A673 (cell line): ENCODE data around the gene KCNK18. TPM values are rescaled to one million over a fixed set of nuclear protein-coding genes. Genes with fewer than 3 reads are reported as not detected.

Experiments
- BruUV-seq: library from RNA; stranded (reverse); fragments of 400-500 nt; replicated peaks from 2 replicates; lab custom pipeline; 2021; lab: Mats Ljungman, UMichigan
- CTCF ChIA-PET: fragments of 300-600 bp; sonication (Branson Sonifier 250); formaldehyde crosslinking; loops from one replicate; lab custom pipeline; 2022; ENCODE audit warnings: antibody characterized with exemption; lab: Charles Lee
- POLR2A ChIA-PET: fragments of 300-600 bp; sonication (Branson Sonifier 250); formaldehyde crosslinking; loops from one replicate; lab custom pipeline; 2022; ENCODE audit warnings: antibody characterized with exemption; ENCODE audit not compliant: low non-redundant PET; lab: Charles Lee
- DNase-seq: peaks from one replicate; pipeline ENCODE4 v3.0.0-alpha.2; 2015; ENCODE audit warnings: low spot score
- H3K27ac ChIP-seq: fragments of 200-600 bp; sonication (generic); 2 replicates; pipeline ENCODE4 v1.5.1; 2016; ENCODE audit warnings: mixed run types, low read depth, mild to moderate bottlenecking, mixed read lengths, antibody characterized with exemption, low read length; ENCODE audit not compliant: poor library complexity, severe bottlenecking
- H3K27me3 ChIP-seq: fragments of 200-600 bp; sonication (generic); replicated peaks from 2 replicates; pipeline ENCODE4 v1.6.1; 2017; ENCODE audit warnings: mixed run types, low read depth, mild to moderate bottlenecking, mixed read lengths, antibody characterized with exemption, low read length; ENCODE audit not compliant: insufficient read depth, poor library complexity
- H3K36me3 ChIP-seq: fragments of 200-600 bp; sonication (generic); 2 replicates; pipeline ENCODE4 v1.6.1; 2016; ENCODE audit warnings: mixed run types, mild to moderate bottlenecking, mixed read lengths, antibody characterized with exemption, low read length; ENCODE audit not compliant: insufficient read depth, poor library complexity, severe bottlenecking
- H3K4me1 ChIP-seq: fragments of 200-600 bp; sonication (generic); 2 replicates; pipeline ENCODE4 v1.6.1; 2017; ENCODE audit warnings: mixed run types, mild to moderate bottlenecking, mixed read lengths, antibody characterized with exemption, low read length; ENCODE audit not compliant: insufficient read depth, poor library complexity, severe bottlenecking
- H3K4me3 ChIP-seq: fragments of 200-600 bp; sonication (generic); 2 replicates; pipeline ENCODE4 v1.5.1; 2016; ENCODE audit warnings: low read depth, mixed run types, mild to moderate bottlenecking, mixed read lengths, low read length; ENCODE audit not compliant: poor library complexity, severe bottlenecking
- H3K9me3 ChIP-seq: fragments of 200-600 bp; sonication (generic); 2 replicates; pipeline ENCODE4 v1.6.1; 2016; ENCODE audit warnings: mixed run types, low read depth, mild to moderate bottlenecking, mixed read lengths, antibody characterized with exemption, low read length; ENCODE audit not compliant: poor library complexity, severe bottlenecking
- CTCF ChIP-seq: fragments of 300-800, 200-600 bp; sonication (generic); conservative IDR thresholded peaks from 2 replicates; pipeline ENCODE4 v1.5.1; 2017; ENCODE audit warnings: low read depth, mild to moderate bottlenecking, antibody characterized with exemption, low read length, moderate library complexity, mixed read lengths
- EZH2 ChIP-seq: fragments of 200-600 bp; sonication (generic); IDR thresholded peaks from 2 replicates; pipeline ENCODE4 v1.6.1; 2017; ENCODE audit warnings: borderline replicate concordance, low read depth, mild to moderate bottlenecking, mixed read lengths, antibody characterized with exemption, low read length; ENCODE audit not compliant: poor library complexity, severe bottlenecking
- intact Hi-C: fragments of 100-400 bp; cut with micrococcal nuclease; formaldehyde crosslinking; loops from one replicate; pipeline ENCODE4 v1.10.0; 2022; ENCODE audit not compliant: unreplicated experiment
- total RNA-seq: library from RNA; stranded (reverse); gene quantifications from 2 replicates; pipeline ENCODE4 v1.2.3, GENCODE V29; 2021

Gene KCNK18
- total RNA-seq, 1 experiment from 2014 or later = 0.43 TPM

- no peak for DNase-seq
- intact Hi-C loops = no loop called here
- H3K27me3 ChIP-seq = peaks cover 92% of the 10 kb centered on the region
- H3K9me3 ChIP-seq = no peaks in the 10 kb centered on the region
- no peak within 1 kb of the TSS for H3K4me3 ChIP-seq
- H3K4me1 ChIP-seq = no peaks in the 10 kb centered on the region
- no TSS peak for BruUV-seq
- no peaks in the 10 kb centered on the region for H3K36me3 ChIP-seq
- TF ChIP-seq CTCF = no peak
- no peak for TF ChIP-seq EZH2
- CTCF ChIA-PET = no interaction called here
- POLR2A ChIA-PET = no interaction called here
- no peak within 1 kb of the TSS for H3K27ac ChIP-seq
Measured at GRCh38 chr10:117240621-117241529, 43.6 kb downstream of the KCNK18 start, which contains the start of gene SLC18A2. SLC18A2 (plus strand) TSS chr10:117241114; CDS start chr10:117241694, 580 bp downstream.

DNA sequence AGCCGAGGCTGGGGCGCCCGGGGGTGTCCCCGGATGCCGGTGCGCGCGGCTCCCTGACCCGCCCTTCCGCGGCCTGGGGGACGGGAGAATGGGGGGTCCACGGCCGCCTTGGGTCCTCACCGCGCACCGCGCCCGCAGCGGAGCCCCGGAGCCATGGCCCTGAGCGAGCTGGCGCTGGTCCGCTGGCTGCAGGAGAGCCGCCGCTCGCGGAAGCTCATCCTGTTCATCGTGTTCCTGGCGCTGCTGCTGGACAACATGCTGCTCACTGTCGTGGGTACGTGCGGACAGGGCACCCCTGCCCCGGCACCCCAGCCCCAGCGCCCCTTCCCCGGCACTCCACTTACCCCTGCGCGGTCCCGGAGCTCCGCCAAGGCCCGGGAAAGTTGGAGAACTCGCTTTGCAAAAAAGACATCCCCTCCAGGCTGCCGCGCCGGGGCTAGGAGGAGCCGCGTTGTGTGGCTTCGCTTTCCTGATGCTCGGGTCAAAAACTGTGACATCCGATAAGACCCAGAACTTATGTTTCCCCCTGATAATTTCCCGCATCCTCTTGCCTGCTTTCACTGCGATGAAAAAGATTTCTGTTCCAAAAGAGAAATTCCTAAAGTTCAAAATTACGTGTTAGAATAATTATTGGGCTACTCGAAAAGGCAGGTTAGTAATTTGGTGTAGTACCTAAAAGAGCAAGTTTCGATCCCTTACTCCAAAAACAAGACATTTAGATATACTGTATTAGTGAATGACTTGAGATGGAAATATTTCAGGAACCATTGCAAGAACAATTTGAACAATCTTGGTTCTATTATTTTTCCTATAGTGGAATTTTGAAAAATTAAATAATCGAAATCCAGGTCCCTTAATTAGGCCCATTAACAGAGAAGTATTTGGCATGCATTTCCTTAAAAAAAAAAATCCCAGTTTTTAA lies 44.5 kb downstream of the KCNK18 start:
- no peak for TF ChIP-seq CTCF
- peak; percentile 89 for TF ChIP-seq EZH2
- intact Hi-C loops = no loop called here
- no peak for DNase-seq
- Histone ChIP-seq H3K4me1 (no peaks in the 10 kb centered on the region), H3K27ac (no peak overlapping the region), H3K27me3 (peaks cover 92% of the 10 kb centered on the region), H3K4me3 (no peak overlapping the region), H3K9me3 (no peaks in the 10 kb centered on the region), H3K36me3 (no peaks in the 10 kb centered on the region)
- no TSS peak for BruUV-seq
- ChIA-PET POLR2A (interaction anchor here (0.6 kb wide), 1 partner anchor 520 kb away, joined by 9 read pairs; no protein-coding TSS in a partner anchor), CTCF (interaction anchor here (0.9 to 1.0 kb wide), 2 partner anchors 23 to 25 kb away, joined by 3 to 4 read pairs; no protein-coding TSS in a partner anchor)

GRCh38 chr10:117242463-117242832 lies 45.2 kb downstream of the KCNK18 start:
- ChIA-PET POLR2A (no interaction called here), CTCF (interaction anchor here (0.9 to 1.0 kb wide), 2 partner anchors 24 to 26 kb away, joined by 3 to 4 read pairs; no protein-coding TSS in a partner anchor)
- intact Hi-C loops = no loop called here
- TF ChIP-seq CTCF = no peak
- TF ChIP-seq EZH2 = peak; percentile 8
- BruUV-seq = no TSS peak
- no peak for DNase-seq
- no peaks in the 10 kb centered on the region for H3K36me3 ChIP-seq
- no peaks in the 10 kb centered on the region for H3K4me1 ChIP-seq
- no peaks in the 10 kb centered on the region for H3K9me3 ChIP-seq
- no peak overlapping the region for H3K4me3 ChIP-seq
- peaks cover 92% of the 10 kb centered on the region for H3K27me3 ChIP-seq
- no peak overlapping the region for H3K27ac ChIP-seq
